Gastrocnemius medialis (tissue), 4 donors: ENCODE data around the gene TNFSF12.

Experiments used
- POLR2A ChIP-seq, 2 donors: fragments of 450-650 bp; IDR thresholded peaks; one replicate each; pipeline ENCODE4 v1.6.1; 2017; ENCODE audit warnings: antibody characterized with exemption in 2 of 2, mild to moderate bottlenecking in 2 of 2, moderate library complexity in 2 of 2
- TF ChIP-seq, protein P1 (sequence below), 5 experiments: fragments of 450-650 bp in 3 of 5; fragments of 200-600 bp in 2 of 5; sonication (generic) in 2 of 5; IDR thresholded peaks in 4 of 5; conservative IDR thresholded peaks in 1 of 5; 1 replicate in 4 of 5; 2 replicates in 1 of 5; pipeline ENCODE4 v1.5.1; 2016 to 2019; ENCODE audit warnings: antibody characterized with exemption in 5 of 5, mild to moderate bottlenecking in 3 of 5, moderate library complexity in 3 of 5

DNA sequence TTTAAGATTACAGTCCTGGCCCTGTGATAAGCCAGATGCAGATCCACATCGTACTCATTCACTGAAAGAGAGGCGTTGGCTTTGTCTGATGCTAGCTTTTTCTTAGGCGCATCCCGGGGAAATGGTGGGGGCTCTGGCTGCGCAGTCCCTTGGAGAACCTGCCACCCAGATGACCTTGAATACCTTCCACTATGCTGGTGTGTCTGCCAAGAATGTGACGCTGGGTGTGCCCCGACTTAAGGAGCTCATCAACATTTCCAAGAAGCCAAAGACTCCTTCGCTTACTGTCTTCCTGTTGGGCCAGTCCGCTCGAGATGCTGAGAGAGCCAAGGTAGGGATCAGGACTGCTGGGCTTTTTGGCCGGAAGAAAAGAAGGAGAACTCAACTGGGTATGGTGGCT, 40.7 kb upstream of the TNFSF12 start:
- TF ChIP-seq, protein P1, sequence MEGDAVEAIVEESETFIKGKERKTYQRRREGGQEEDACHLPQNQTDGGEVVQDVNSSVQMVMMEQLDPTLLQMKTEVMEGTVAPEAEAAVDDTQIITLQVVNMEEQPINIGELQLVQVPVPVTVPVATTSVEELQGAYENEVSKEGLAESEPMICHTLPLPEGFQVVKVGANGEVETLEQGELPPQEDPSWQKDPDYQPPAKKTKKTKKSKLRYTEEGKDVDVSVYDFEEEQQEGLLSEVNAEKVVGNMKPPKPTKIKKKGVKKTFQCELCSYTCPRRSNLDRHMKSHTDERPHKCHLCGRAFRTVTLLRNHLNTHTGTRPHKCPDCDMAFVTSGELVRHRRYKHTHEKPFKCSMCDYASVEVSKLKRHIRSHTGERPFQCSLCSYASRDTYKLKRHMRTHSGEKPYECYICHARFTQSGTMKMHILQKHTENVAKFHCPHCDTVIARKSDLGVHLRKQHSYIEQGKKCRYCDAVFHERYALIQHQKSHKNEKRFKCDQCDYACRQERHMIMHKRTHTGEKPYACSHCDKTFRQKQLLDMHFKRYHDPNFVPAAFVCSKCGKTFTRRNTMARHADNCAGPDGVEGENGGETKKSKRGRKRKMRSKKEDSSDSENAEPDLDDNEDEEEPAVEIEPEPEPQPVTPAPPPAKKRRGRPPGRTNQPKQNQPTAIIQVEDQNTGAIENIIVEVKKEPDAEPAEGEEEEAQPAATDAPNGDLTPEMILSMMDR (IDR thresholded peaks at IDR 0.05 in 4 of 5, conservative IDR thresholded peaks at IDR 0.05 in 1 of 5): no peak
- TF ChIP-seq POLR2A (IDR thresholded peaks at IDR 0.05): no peak
